CD14-positive monocyte (primary cell): Measurements from ENCODE around the gene DTL. TPM values are rescaled to one million over a fixed set of nuclear protein-coding genes. Genes with fewer than 3 reads are reported as not detected.
A peak's percentile ranks its signal among the peaks of the same experiment; 100 is the strongest.

Experiments used
- DNase-seq, 3 donors: peaks; one replicate each; pipeline ENCODE4 v3.0.0-alpha.2; 2011 to 2022
- H2AFZ ChIP-seq: 2 replicates; pipeline ENCODE4 v1.6.0; 2012; ENCODE audit warnings: mild to moderate bottlenecking, low read depth, low read length, inconsistent platforms; ENCODE audit not compliant: insufficient read depth, poor library complexity, severe bottlenecking
- H3K27ac ChIP-seq, 2 donors: 1 replicate in 1 of 2; 2 replicates in 1 of 2; pipeline ENCODE4 v1.5.1; 2012 to 2013; ENCODE audit warnings: low read length in 2 of 2, control low read depth in 1 of 2, inconsistent platforms in 1 of 2, low read depth in 1 of 2, mild to moderate bottlenecking in 1 of 2
- H3K27me3 ChIP-seq, 2 donors: one replicate each; pipeline versions ENCODE4 v1.6.0 to v1.6.1; 2011 to 2013; ENCODE audit warnings: low read length in 2 of 2; ENCODE audit not compliant: control insufficient read depth in 2 of 2, insufficient read depth in 2 of 2
- H3K36me3 ChIP-seq, 2 donors: replicated peaks in 1 of 2; 1 replicate in 1 of 2; 2 replicates in 1 of 2; pipeline versions ENCODE4 v1.5.1 to v1.6.1; 2012 to 2013; ENCODE audit warnings: low read length in 2 of 2, control low read depth in 1 of 2, inconsistent platforms in 1 of 2, mild to moderate bottlenecking in 1 of 2; ENCODE audit not compliant: insufficient read depth in 2 of 2, control insufficient read depth in 1 of 2
- H3K4me1 ChIP-seq, 2 donors: 1 replicate in 1 of 2; 2 replicates in 1 of 2; pipeline versions ENCODE4 v1.5.1 to v1.6.1; 2012 to 2013; ENCODE audit warnings: low read length in 2 of 2, control low read depth in 1 of 2, inconsistent platforms in 1 of 2, mild to moderate bottlenecking in 1 of 2, moderate library complexity in 1 of 2; ENCODE audit not compliant: insufficient read depth in 2 of 2, control insufficient read depth in 1 of 2
- H3K4me2 ChIP-seq: replicated peaks from 2 replicates; pipeline ENCODE3; 2012; ENCODE audit warnings: low read length, moderate library complexity, mild to moderate bottlenecking; ENCODE audit not compliant: poor library complexity, severe bottlenecking; ENCODE audit errors: extremely low read depth
- H3K4me3 ChIP-seq, 3 experiments: fragments of 200-600 bp in 1 of 3; sonication (generic) in 1 of 3; replicated peaks in 1 of 3; 1 replicate in 2 of 3; 2 replicates in 1 of 3; pipeline ENCODE4 v1.5.1; 2011 to 2013; ENCODE audit warnings: low read length in 3 of 3, mild to moderate bottlenecking in 3 of 3, control low read depth in 2 of 3, low read depth in 2 of 3, inconsistent platforms in 1 of 3, moderate library complexity in 1 of 3
- H3K79me2 ChIP-seq: 2 replicates; pipeline ENCODE4 v1.6.0; 2012; ENCODE audit warnings: mild to moderate bottlenecking, control low read depth, inconsistent platforms, low read length, moderate library complexity; ENCODE audit not compliant: insufficient read depth
- H3K9ac ChIP-seq: 2 replicates; pipeline ENCODE4 v1.6.0; 2017; ENCODE audit warnings: low read length, mild to moderate bottlenecking; ENCODE audit not compliant: insufficient read depth, poor library complexity, severe bottlenecking
- H3K9me3 ChIP-seq, 2 donors: replicated peaks in 1 of 2; 1 replicate in 1 of 2; 2 replicates in 1 of 2; pipeline versions ENCODE4 v1.5.1 to v1.6.1; 2012 to 2013; ENCODE audit warnings: low read length in 2 of 2, control low read depth in 1 of 2; ENCODE audit not compliant: control insufficient read depth in 1 of 2, insufficient read depth in 1 of 2
- H4K20me1 ChIP-seq: 2 replicates; pipeline ENCODE4 v1.6.0; 2012; ENCODE audit warnings: mild to moderate bottlenecking, low read length, control low read depth, moderate library complexity; ENCODE audit not compliant: insufficient read depth
- H3K27ac Mint-ChIP-seq, 7 donors: one replicate each; pipeline ENCODE4 v1.8.0; 2020; ENCODE audit warnings: mild to moderate bottlenecking in 7 of 7, mixed read lengths in 7 of 7, moderate library complexity in 6 of 7, inconsistent platforms in 2 of 7
- H3K27me3 Mint-ChIP-seq, 3 donors: one replicate each; pipeline ENCODE4 v1.8.0; 2021 to 2022; ENCODE audit warnings: low read depth in 3 of 3, mild to moderate bottlenecking in 3 of 3, mixed read lengths in 3 of 3, moderate library complexity in 3 of 3, inconsistent platforms in 1 of 3
- H3K36me3 Mint-ChIP-seq, 2 donors: one replicate each; pipeline ENCODE4 v1.8.0; 2020; ENCODE audit warnings: mixed read lengths in 2 of 2, inconsistent platforms in 1 of 2, mild to moderate bottlenecking in 1 of 2
- H3K4me1 Mint-ChIP-seq: one replicate; pipeline ENCODE4 v1.8.0; 2020; ENCODE audit warnings: mild to moderate bottlenecking, mixed read lengths
- H3K4me3 Mint-ChIP-seq, 2 donors: one replicate each; pipeline ENCODE4 v1.8.0; 2020; ENCODE audit warnings: mild to moderate bottlenecking in 2 of 2, mixed read lengths in 2 of 2, moderate library complexity in 1 of 2
- H3K9me3 Mint-ChIP-seq, 7 donors: one replicate each; pipeline ENCODE4 v1.8.0; 2020 to 2022; ENCODE audit warnings: mixed read lengths in 7 of 7, mild to moderate bottlenecking in 6 of 7, moderate library complexity in 6 of 7, inconsistent platforms in 2 of 7
- WGBS: methylation state at CpG from one replicate; pipeline ENCODE4 v1.1.5; 2013; ENCODE audit warnings: missing lambda C conversion rate; ENCODE audit not compliant: insufficient coverage; 5-methylcytosine and 5-hydroxymethylcytosine counted together
- intact Hi-C, 2 donors: fragments of 100-400 bp; cut with micrococcal nuclease; formaldehyde crosslinking; loops; one replicate each; pipeline versions ENCODE4 v1.15.0 to v1.15.1; 2023
- polyA plus RNA-seq, 3 donors: library from polyadenylated mRNA; depleted of rRNA in 1 of 3; unstranded in 2 of 3; stranded (reverse) in 1 of 3; fragments of 300-500 nt in 2 of 3; fragments of >200 nt in 1 of 3; fragmentation: Illumina TruSeq in 2 of 3; gene quantifications; 1 replicate in 2 of 3; 2 replicates in 1 of 3; pipeline ENCODE4 v1.2.3, GENCODE V29; 2012 to 2021
- TF ChIP-seq, protein P1 (sequence below): fragments of 200-600 bp; IDR thresholded peaks from one replicate; pipeline ENCODE4 v1.8.0; 2022; ENCODE audit warnings: antibody characterized with exemption, mild to moderate bottlenecking

DTL gene
- polyA plus RNA-seq, 3 donors, result not detected

DNA sequence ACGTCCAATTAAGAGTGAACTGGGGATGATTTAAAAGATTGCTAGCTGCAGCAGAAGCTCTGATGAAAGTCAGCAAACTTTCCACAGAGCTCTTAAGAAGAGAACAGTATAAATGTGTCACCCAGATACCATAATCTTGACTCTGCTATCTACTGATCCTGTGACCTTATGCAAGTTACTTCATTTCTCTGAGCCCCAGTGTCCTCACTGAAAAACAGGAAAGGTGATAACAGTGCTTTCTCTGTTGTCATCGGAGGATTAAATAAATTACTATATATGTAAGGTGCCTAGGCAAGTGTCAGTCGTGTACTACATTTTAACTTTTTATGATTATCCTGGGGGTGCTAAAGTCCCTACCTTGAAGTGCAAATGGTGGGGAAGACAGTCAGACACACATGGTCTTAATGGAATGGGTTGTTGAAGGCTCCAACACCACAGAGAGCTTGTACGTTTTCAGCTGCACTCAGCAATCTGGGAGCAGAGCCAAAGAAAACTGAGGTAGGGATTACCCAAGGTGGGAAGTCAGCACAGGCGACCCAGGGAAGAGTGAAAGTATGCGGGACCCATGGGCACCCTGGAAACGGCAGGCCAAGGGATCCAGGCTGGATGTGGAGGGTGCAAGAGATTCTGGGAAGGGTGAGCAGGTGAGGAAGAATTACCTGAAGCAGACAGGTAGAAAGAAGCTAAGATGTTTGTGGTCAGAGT lies 82.8 kb downstream of the DTL start:
- Mint-ChIP-seq H3K27ac (no peak overlapping the region), H3K4me3 (no peak overlapping the region), H3K27me3 (no peaks in the 10 kb centered on the region), H3K9me3 (no peaks in the 10 kb centered on the region), H3K4me1 (no peaks in the 10 kb centered on the region), H3K36me3 (peaks cover 0 to 5% of the 10 kb centered on the region in 2 donors)
- H3K27me3 ChIP-seq, result no peaks in the 10 kb centered on the region
- no peaks in the 10 kb centered on the region for H3K79me2 ChIP-seq
- H3K4me2 ChIP-seq, result no peak overlapping the region
- no peaks in the 10 kb centered on the region for H3K36me3 ChIP-seq
- WGBS, result 86% methylated on average over 4 of the region's 7 CpGs
- DNase-seq, result no peak
- TF ChIP-seq, protein P1, sequence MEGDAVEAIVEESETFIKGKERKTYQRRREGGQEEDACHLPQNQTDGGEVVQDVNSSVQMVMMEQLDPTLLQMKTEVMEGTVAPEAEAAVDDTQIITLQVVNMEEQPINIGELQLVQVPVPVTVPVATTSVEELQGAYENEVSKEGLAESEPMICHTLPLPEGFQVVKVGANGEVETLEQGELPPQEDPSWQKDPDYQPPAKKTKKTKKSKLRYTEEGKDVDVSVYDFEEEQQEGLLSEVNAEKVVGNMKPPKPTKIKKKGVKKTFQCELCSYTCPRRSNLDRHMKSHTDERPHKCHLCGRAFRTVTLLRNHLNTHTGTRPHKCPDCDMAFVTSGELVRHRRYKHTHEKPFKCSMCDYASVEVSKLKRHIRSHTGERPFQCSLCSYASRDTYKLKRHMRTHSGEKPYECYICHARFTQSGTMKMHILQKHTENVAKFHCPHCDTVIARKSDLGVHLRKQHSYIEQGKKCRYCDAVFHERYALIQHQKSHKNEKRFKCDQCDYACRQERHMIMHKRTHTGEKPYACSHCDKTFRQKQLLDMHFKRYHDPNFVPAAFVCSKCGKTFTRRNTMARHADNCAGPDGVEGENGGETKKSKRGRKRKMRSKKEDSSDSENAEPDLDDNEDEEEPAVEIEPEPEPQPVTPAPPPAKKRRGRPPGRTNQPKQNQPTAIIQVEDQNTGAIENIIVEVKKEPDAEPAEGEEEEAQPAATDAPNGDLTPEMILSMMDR, result no peak
- H3K4me3 ChIP-seq, result no peak overlapping the region
- no peak overlapping the region for H3K27ac ChIP-seq
- no peaks in the 10 kb centered on the region for H3K4me1 ChIP-seq
- no peak overlapping the region for H3K9ac ChIP-seq
- intact Hi-C loops, result no loop called here
- no peak overlapping the region for H2AFZ ChIP-seq
- no peaks in the 10 kb centered on the region for H4K20me1 ChIP-seq
- H3K9me3 ChIP-seq, result no peaks in the 10 kb centered on the region

GRCh38 chr1:212118872-212119260 lies 83.3 kb downstream of the DTL start:
- Mint-ChIP-seq H3K36me3 (peaks cover 0 to 5% of the 10 kb centered on the region in 2 donors), H3K27me3 (no peaks in the 10 kb centered on the region), H3K4me1 (no peaks in the 10 kb centered on the region), H3K9me3 (no peaks in the 10 kb centered on the region), H3K4me3 (no peak overlapping the region), H3K27ac (peak overlapping the region in 4 of 7 donors; percentile 16 to 55 (median 40))
- Histone ChIP-seq H3K79me2 (no peaks in the 10 kb centered on the region), H3K9me3 (no peaks in the 10 kb centered on the region), H3K27me3 (no peaks in the 10 kb centered on the region), H3K4me2 (no peak overlapping the region), H4K20me1 (no peaks in the 10 kb centered on the region), H3K4me1 (no peaks in the 10 kb centered on the region), H3K36me3 (no peaks in the 10 kb centered on the region), H3K4me3 (no peak overlapping the region), H3K9ac (no peak overlapping the region), H2AFZ (no peak overlapping the region), H3K27ac (no peak overlapping the region)
- no peak for DNase-seq
- TF ChIP-seq, protein P1, result no peak
- intact Hi-C loops, result no loop called here
- WGBS, result 91% methylated on average over 2 of the region's 2 CpGs
